GM19372 (cell line): ENCODE measurements around the gene KLHL10.

Experiments used
- ATAC-seq: cut with Tn5 transposase; IDR thresholded peaks from one replicate; pipeline ENCODE4 v1.9.1; 2021; ENCODE audit warnings: mild to moderate bottlenecking, low read depth, moderate library complexity; ENCODE audit not compliant: unreplicated experiment

KLHL10 gene

GRCh38 chr17:41837761-41838538, at the start of gene KLHL10:
KLHL10 (plus strand) TSS chr17:41837825; CDS start chr17:41837933, 108 bp downstream.
- ATAC-seq: no peak

GRCh38 chr17:41792845-41793783, 44.5 kb upstream of the KLHL10 start:
- no peak for ATAC-seq

DNA sequence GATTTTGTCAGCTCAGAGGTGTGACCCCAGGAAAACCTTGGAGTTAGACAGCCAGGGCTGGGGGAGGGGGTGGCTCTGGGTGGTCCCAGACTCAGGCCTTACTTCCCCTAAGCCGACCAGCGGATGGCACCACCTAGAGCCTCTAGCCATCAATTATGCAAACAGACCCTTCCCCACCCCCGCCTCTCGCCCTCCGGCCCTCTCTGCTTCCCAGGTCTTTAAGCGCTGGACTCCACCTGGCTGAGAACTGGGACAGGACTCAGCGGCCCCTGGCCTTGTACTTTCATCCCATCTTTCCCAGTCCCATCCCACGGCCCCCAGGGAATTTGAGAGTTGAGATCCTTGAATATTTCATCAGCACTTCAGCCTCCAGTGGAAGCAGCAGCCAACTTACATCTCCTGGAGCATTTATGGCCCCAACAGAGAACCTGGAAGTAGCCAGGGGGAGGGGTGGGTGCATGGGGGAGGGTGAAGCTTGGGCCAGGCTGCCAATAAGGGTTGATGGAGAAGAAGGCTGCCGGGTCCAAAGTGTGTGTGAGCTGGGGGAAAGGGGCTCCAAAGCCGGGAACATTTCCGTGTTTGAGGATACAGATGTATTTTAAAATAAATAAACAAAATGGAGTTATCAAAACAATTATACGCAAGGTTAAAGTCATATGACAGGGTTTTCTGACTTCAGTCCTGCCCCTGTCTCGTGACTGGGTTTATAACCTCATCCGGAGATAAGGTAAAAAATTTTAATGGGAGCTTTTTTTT, 43.7 kb upstream of the KLHL10 start:
- ATAC-seq: no peak

DNA sequence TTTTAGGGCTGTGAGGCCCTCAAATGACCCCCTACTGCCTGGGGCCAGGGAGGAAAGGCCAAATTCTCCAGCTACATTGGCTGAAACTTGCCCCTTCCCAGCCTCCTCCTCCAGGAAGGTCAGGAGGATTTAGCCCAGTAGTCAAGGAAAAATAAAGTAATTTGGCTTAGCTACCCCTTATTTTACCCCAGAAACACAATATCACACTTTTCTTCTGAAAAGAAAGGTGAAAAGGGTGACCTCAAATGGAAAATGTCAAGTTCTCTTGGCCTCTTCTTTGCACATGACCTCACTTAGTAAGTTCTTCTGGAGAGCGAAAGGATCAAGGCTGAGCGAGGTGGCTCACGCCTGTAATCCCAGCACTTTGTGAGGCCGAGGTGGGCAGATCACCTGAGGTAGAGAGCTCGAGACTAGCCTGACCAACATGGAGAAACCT, 43.1 kb upstream of the KLHL10 start:
- no peak for ATAC-seq

GRCh38 chr17:41796121-41796895, 41.3 kb upstream of the KLHL10 start:
- no peak for ATAC-seq

DNA sequence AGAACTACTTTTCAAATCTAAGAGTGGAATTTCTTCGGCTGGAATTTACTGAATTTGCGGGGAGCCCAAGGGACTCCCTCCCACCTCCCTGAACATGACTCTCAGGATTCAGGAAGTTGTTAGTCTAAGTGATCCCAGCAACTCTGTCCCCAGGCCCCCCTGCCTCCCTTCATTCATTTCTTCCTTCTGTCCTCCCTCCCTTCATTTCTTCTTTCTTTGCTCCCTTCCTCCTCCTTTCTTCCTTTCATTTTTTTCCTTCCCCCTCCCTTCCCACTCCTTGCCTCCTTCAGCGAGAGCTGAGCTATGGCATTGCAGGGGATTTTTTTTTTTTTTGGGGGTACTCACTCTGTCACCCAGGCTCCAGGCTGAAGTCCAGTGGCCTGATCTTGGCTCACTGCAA, 40.2 kb upstream of the KLHL10 start:
- ATAC-seq: no peak

DNA sequence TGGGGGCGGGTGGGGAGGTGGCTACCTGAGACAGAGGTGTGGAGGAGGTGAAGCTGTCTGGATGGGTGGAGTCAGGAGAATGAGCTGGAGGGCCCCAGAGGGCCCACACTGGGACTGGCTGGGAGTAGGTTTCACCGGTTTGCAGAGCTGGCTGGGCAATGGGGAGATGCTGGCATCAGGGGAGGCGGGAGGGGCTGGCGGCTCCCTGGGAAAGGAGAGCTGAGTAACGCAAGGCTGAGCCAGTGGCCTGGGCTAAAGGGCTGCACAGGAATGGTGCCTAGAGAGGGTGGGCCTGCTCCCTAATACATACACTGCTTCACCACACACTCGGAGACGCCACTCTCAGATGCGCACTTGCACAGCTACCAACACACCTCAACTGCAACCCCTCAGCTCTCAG, 38.3 kb upstream of the KLHL10 start:
- no peak for ATAC-seq

GRCh38 chr17:41800601-41801373, 36.8 kb upstream of the KLHL10 start:
- ATAC-seq: no peak

DNA sequence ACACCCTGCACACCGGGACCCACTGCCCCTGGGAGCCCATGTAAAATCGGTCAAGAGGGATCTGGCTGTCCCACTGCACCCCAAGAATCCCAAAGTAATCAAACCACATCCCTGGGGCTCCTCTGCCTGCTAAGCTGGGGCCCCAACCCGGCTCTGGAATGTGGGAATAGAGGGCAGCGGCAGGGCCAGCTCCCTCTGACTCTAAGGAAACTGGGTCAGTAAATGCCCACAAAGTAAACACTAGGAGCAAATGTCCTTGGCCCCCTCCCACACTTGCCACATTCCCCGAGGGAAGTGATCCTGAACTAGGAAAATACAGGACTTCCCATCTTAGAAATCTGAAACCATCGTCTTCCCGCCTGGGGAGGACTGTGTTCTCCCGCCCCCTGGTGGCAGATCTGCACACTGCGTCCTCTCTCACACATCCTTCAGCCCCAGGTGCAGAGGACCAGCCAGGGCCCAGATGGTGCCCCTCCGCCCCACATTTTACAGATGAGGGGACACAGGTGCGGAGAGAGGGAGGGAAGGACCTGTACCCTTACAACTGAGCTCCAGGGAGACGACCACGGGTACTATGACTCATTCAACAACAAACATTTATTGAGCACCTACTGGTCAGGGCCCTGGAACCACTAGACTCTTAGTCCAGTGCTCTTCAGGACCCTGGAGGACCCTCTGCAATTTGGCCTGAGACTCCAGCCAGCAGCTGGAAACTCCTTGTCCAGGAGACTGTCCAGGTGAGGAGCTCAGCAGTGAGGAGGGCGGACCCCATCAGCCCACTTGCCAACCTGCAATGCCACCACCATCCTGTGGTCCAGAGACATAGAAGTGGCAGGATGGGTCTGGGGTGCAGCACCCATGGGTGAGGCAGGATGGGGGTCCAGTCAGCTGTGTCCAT, 36.0 kb upstream of the KLHL10 start:
- no peak for ATAC-seq

- ATAC-seq: no peak
Observed at GRCh38 chr17:41803049-41804020, 34.3 kb upstream of the KLHL10 start.

GRCh38 chr17:41806685-41807445, 30.8 kb upstream of the KLHL10 start:
- no peak for ATAC-seq

- ATAC-seq: no peak
Observed at GRCh38 chr17:41810659-41811548, 26.7 kb upstream of the KLHL10 start.

DNA sequence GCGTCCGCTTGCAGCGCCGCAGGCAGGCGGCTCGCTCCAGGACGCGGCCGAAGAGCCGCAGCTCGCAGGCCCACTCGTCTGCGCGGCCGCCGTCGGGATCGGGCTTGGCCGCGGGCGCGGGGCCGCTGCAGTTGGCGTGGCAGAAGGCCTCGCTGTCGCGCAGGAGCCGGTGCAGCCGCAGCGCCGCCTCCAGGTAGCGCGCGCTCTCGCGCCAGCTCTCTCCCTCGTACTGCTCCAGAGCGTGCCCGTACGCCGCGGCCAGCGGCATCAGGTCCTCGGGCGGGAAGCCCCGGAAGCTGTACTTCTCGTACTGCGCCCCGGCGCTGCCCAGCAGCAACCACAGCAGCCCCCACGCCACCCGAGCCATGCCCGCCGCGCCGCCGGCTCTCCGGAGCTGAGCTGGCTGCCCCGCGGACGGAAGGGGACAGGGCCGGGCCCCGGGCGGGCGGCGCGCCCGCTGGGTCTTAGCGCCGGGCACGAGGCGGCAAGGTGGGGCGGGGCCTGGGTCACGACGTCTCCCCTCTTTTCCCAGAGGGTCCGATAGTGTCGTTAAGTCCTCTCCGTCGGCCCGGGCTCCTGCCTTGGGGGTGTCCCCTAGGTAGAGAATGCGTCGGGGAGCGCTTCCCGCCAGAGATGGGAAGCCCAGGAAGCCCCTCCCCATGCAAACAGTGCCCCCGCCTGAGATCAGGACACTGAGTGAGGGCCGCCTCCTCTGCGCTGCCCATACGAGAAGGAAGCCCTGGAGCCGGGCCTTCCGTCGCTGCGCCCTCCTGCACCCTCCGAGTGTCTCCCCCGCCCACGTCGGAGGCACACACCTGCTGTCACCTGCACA, 25.9 kb upstream of the KLHL10 start, which contains the start of gene P3H4:
Gene P3H4, minus strand, starts transcription at position 401 of the 832 bp plus-strand sequence. Its CDS starts 34 bp downstream, at position 367.
- peak; percentile 79 for ATAC-seq

GRCh38 chr17:41812381-41813151, 25.1 kb upstream of the KLHL10 start, which contains the start of gene FKBP10:
FKBP10 (plus strand) TSS chr17:41813004; CDS start chr17:41813035, 31 bp downstream.
- no peak for ATAC-seq
